Activated CD4-positive, alpha-beta T cell treated with anti-CD3 and anti-CD28 coated beads, Interleukin-2, amount 50 U/mL, for 48 hours (primary cell): ENCODE results near the gene PTPN21.

ENCODE experiments used
- DNase-seq, 2 experiments: peaks; one replicate each; pipeline ENCODE4 v3.0.0-alpha.2; 2020

PTPN21 gene

GRCh38 chr14:88554457-88555286 is at the start of gene PTPN21:
PTPN21 (minus strand) TSS chr14:88555007; CDS start chr14:88550417, 4,590 bp downstream.
- peak; percentile 17 to 32 for DNase-seq

GRCh38 chr14:88604212-88604611 is 49.4 kb upstream of the PTPN21 start:
- DNase-seq = no peak

- DNase-seq = peak; percentile 20 to 46
These were observed 45.1 kb upstream of the PTPN21 start for GRCh38 chr14:88599761-88600439.

- DNase-seq = no peak
These were observed 44.5 kb upstream of the PTPN21 start for GRCh38 chr14:88599326-88599725.

GRCh38 chr14:88598097-88598675 is 43.4 kb upstream of the PTPN21 start:
- DNase-seq = peak in 1 of 2 experiments; percentile 16

GRCh38 chr14:88597601-88598000 is 42.8 kb upstream of the PTPN21 start:
- DNase-seq = no peak

- DNase-seq = no peak
These were observed 42.2 kb upstream of the PTPN21 start for GRCh38 chr14:88597038-88597437.

- DNase-seq = no peak
These were observed 37.2 kb upstream of the PTPN21 start for GRCh38 chr14:88592031-88592430.

GRCh38 chr14:88590173-88590572 is 35.4 kb upstream of the PTPN21 start:
- no peak for DNase-seq

- DNase-seq = no peak
These were observed 33.3 kb upstream of the PTPN21 start for GRCh38 chr14:88588081-88588480.

- no peak for DNase-seq
These were observed 29.6 kb upstream of the PTPN21 start for GRCh38 chr14:88584451-88584850.

- no peak for DNase-seq
These were observed 21.4 kb upstream of the PTPN21 start for GRCh38 chr14:88576222-88576621.

GRCh38 chr14:88572117-88572516 is 17.3 kb upstream of the PTPN21 start:
- no peak for DNase-seq

GRCh38 chr14:88568196-88568595 is 13.4 kb upstream of the PTPN21 start:
- DNase-seq = no peak

GRCh38 chr14:88565427-88565826 is 10.6 kb upstream of the PTPN21 start:
- no peak for DNase-seq

GRCh38 chr14:88563845-88564244 is 9.0 kb upstream of the PTPN21 start:
- no peak for DNase-seq

GRCh38 chr14:88562831-88563686 is 8.3 kb upstream of the PTPN21 start, which contains the start of gene ZC3H14:
ZC3H14 (plus strand) TSS chr14:88563037; CDS start chr14:88563134, 97 bp downstream.
- peak; percentile 82 to 85 for DNase-seq

- DNase-seq = no peak
These were observed 7.7 kb upstream of the PTPN21 start for GRCh38 chr14:88562532-88562830.

GRCh38 chr14:88559852-88560251 is 5.0 kb upstream of the PTPN21 start:
- no peak for DNase-seq

GRCh38 chr14:88556581-88556980 is 1.8 kb upstream of the PTPN21 start:
- DNase-seq = no peak

GRCh38 chr14:88553886-88554456 is 836 bp downstream of the PTPN21 start:
- DNase-seq = no peak

GRCh38 chr14:88552876-88553275 is 1.9 kb downstream of the PTPN21 start:
- DNase-seq = no peak
